Fibroblast of lung (primary cell): Measurements from ENCODE around the gene CLIP1. TPM values are rescaled to one million over a fixed set of nuclear protein-coding genes. Genes with fewer than 3 reads are reported as not detected.
A peak's percentile ranks its signal among the peaks of the same experiment; 100 is the strongest.

Experiments
- DNase-seq, 2 donors: peaks; one replicate each; pipeline versions ENCODE4 v3.0.0 to v3.0.0-alpha.2; 2010; ENCODE audit warnings: low read depth in 2 of 2
- H2AFZ ChIP-seq: 2 replicates; pipeline ENCODE4 v1.5.1; 2012; ENCODE audit warnings: low read length, control low read depth, inconsistent platforms
- H3K27ac ChIP-seq: 2 replicates; pipeline ENCODE4 v1.5.1; 2011; ENCODE audit warnings: low read length, control low read depth; ENCODE audit not compliant: insufficient read depth
- H3K27me3 ChIP-seq: 2 replicates; pipeline ENCODE4 v1.5.1; 2011; ENCODE audit warnings: mild to moderate bottlenecking, low read length; ENCODE audit not compliant: control insufficient read depth, insufficient read depth
- H3K36me3 ChIP-seq: 2 replicates; pipeline ENCODE4 v1.5.1; 2011; ENCODE audit warnings: low read length; ENCODE audit not compliant: control insufficient read depth, insufficient read depth
- H3K4me1 ChIP-seq: 2 replicates; pipeline ENCODE4 v1.5.1; 2011; ENCODE audit warnings: low read length; ENCODE audit not compliant: control insufficient read depth, insufficient read depth; ENCODE audit errors: extremely low read depth
- H3K4me2 ChIP-seq: 2 replicates; pipeline ENCODE4 v1.5.1; 2011; ENCODE audit warnings: low read length, control low read depth; ENCODE audit not compliant: insufficient read depth; ENCODE audit errors: extremely low read depth
- H3K4me3 ChIP-seq, 4 experiments: fragments of 200-600 bp in 1 of 4; sonication (generic) in 1 of 4; replicated peaks in 1 of 4; 2 replicates each; pipeline ENCODE4 v1.5.1; 2011 to 2016; ENCODE audit warnings: low read length in 4 of 4, low read depth in 3 of 4, mild to moderate bottlenecking in 3 of 4, control low read depth in 2 of 4, inconsistent platforms in 1 of 4, mixed read lengths in 1 of 4; ENCODE audit not compliant: insufficient read depth in 1 of 4; ENCODE audit errors: control extremely low read depth in 1 of 4
- H3K79me2 ChIP-seq: 2 replicates; pipeline ENCODE4 v1.5.1; 2012; ENCODE audit warnings: mild to moderate bottlenecking, low read length, inconsistent platforms; ENCODE audit not compliant: control insufficient read depth, insufficient read depth
- H3K9ac ChIP-seq: 2 replicates; pipeline ENCODE4 v1.5.1; 2011; ENCODE audit warnings: mild to moderate bottlenecking, low read length, control low read depth; ENCODE audit not compliant: insufficient read depth
- H3K9me3 ChIP-seq: 2 replicates; pipeline ENCODE4 v1.5.1; 2012; ENCODE audit warnings: low read depth, low read length; ENCODE audit not compliant: control insufficient read depth, insufficient read depth
- H4K20me1 ChIP-seq: 2 replicates; pipeline ENCODE4 v1.5.1; 2011; ENCODE audit warnings: low read length; ENCODE audit not compliant: control insufficient read depth, insufficient read depth; ENCODE audit errors: extremely low read depth
- EZH2 ChIP-seq: IDR thresholded peaks from 2 replicates; pipeline ENCODE4 v1.5.1; 2012; ENCODE audit warnings: low read length, control low read depth, mild to moderate bottlenecking; ENCODE audit errors: missing control alignments
- polyA plus RNA-seq, 2 donors: library from polyadenylated mRNA; depleted of rRNA in 1 of 2; stranded (reverse) in 1 of 2; unstranded in 1 of 2; fragments of >200 nt; gene quantifications; 2 replicates each; pipeline ENCODE4 v1.2.1, GENCODE V29; 2011 to 2012; ENCODE audit warnings: missing spikeins in 1 of 2
- total RNA-seq: library from RNA; depleted of rRNA; stranded (reverse); fragments of >200 nt; gene quantifications from 2 replicates; pipeline ENCODE4 v1.2.1, GENCODE V29; 2014
- TF ChIP-seq, protein P1 (sequence below), 2 donors: IDR thresholded peaks in 1 of 2; conservative IDR thresholded peaks in 1 of 2; 1 replicate in 1 of 2; 2 replicates in 1 of 2; pipeline ENCODE4 v1.5.1; 2011 to 2012; ENCODE audit warnings: low read length in 2 of 2, control low read depth in 1 of 2, inconsistent platforms in 1 of 2, low read depth in 1 of 2, mild to moderate bottlenecking in 1 of 2

The CLIP1 gene
- total and polyA plus RNA-seq, 2 donors (not counting 1 experiment from before 2014, with no cell fraction given) = 75.5 to 147 TPM

DNA sequence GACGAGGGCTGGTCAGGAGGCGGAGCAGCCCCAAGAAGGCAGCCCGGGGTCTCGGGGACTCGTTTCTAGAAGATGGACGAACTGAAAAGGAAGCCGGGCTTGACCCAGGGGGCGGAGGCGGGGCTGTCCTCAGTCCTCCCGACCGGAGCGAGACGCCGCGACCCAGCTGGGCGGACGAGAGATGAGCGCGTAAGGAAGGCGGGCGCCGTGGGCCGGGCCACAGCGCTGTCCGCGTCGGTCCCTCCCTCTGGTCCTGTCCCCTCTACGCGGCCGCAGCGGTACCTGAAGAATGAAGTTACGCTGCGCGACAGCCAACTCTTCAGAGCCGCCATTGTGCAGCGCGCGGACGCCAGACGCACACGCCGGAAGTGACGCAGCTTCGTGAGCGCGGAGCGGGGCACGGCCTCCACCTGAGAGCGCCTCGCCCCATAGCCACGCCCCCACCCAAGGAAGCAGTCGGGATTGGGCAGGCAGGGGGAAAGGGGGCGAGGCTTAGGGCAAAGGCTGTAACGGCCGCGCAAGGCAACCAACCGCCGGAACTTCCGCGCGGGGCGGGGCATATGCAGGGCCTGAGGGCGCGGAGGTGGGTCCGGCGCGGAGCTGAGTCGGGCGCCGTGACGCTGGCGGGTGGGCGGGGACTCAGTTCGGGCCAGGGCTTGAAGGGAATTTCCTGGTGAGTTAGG lies 196.6 kb downstream of the CLIP1 start, which contains the start of gene DIABLO:
Gene DIABLO, minus strand, starts transcription at position 370 of the 683 bp plus-strand sequence. Its CDS starts 38 bp downstream, at position 332.
- H2AFZ ChIP-seq = peak within 1 kb of the TSS; percentile 90
- H3K4me1 ChIP-seq = peaks cover 15% of the 10 kb centered on the region
- peak within 1 kb of the TSS; percentile 96 for H3K27ac ChIP-seq
- no peaks in the 10 kb centered on the region for H4K20me1 ChIP-seq
- H3K27me3 ChIP-seq = no peaks in the 10 kb centered on the region
- DNase-seq = peak; percentile 99
- peaks cover 8% of the 10 kb centered on the region for H3K36me3 ChIP-seq
- H3K4me3 ChIP-seq = peak within 1 kb of the TSS; percentile 75 to 84 (median 82)
- TF ChIP-seq EZH2 = no peak
- TF ChIP-seq, protein P1, sequence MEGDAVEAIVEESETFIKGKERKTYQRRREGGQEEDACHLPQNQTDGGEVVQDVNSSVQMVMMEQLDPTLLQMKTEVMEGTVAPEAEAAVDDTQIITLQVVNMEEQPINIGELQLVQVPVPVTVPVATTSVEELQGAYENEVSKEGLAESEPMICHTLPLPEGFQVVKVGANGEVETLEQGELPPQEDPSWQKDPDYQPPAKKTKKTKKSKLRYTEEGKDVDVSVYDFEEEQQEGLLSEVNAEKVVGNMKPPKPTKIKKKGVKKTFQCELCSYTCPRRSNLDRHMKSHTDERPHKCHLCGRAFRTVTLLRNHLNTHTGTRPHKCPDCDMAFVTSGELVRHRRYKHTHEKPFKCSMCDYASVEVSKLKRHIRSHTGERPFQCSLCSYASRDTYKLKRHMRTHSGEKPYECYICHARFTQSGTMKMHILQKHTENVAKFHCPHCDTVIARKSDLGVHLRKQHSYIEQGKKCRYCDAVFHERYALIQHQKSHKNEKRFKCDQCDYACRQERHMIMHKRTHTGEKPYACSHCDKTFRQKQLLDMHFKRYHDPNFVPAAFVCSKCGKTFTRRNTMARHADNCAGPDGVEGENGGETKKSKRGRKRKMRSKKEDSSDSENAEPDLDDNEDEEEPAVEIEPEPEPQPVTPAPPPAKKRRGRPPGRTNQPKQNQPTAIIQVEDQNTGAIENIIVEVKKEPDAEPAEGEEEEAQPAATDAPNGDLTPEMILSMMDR (conservative IDR thresholded peaks at IDR 0.05 in 1 of 2, IDR thresholded peaks at IDR 0.05 in 1 of 2; ENCODE audit: low read depth in 1 of 2, low read length in 2 of 2) = no peak
- H3K79me2 ChIP-seq = peaks cover 35% of the 10 kb centered on the region
- H3K4me2 ChIP-seq = peak within 1 kb of the TSS; percentile 76
- peak within 1 kb of the TSS; percentile 95 for H3K9ac ChIP-seq
- no peaks in the 10 kb centered on the region for H3K9me3 ChIP-seq

Other genes with a start within 250 kb of the CLIP1 start
- gene IL31, start 248.4 kb downstream of the CLIP1 start, total RNA-seq = not detected in 2 replicates
- gene IL31, start 248.4 kb downstream of the CLIP1 start, polyA plus RNA-seq = not detected in 2 replicates
- 1.8 and 3.6 TPM in 2 replicates for gene LRRC43, start 239.5 kb downstream of the CLIP1 start, total RNA-seq
- gene LRRC43, start 239.5 kb downstream of the CLIP1 start, polyA plus RNA-seq = 0.61 and 0.71 TPM in 2 replicates
- under 0.01 and 0.33 TPM in 2 replicates for gene B3GNT4, start 219.0 kb downstream of the CLIP1 start, total RNA-seq
- 0.12 and 0.14 TPM in 2 replicates for gene B3GNT4, start 219.0 kb downstream of the CLIP1 start, polyA plus RNA-seq
- 60.6 and 70.6 TPM in 2 replicates for gene DIABLO, start 196.6 kb downstream of the CLIP1 start, total RNA-seq
- 59.6 and 73.5 TPM in 2 replicates for gene DIABLO, start 196.6 kb downstream of the CLIP1 start, polyA plus RNA-seq
- 18.2 and 22.3 TPM in 2 replicates for gene VPS33A, start 156.2 kb downstream of the CLIP1 start, total RNA-seq
- 15.4 and 17.2 TPM in 2 replicates for gene VPS33A, start 156.2 kb downstream of the CLIP1 start, polyA plus RNA-seq
- gene ZCCHC8, start 78.3 kb upstream of the CLIP1 start, total RNA-seq = 20.5 and 23.8 TPM in 2 replicates
- 10.9 and 11.6 TPM in 2 replicates for gene ZCCHC8, start 78.3 kb upstream of the CLIP1 start, polyA plus RNA-seq
- 37.5 and 49.0 TPM in 2 replicates for gene RSRC2, start 104.3 kb upstream of the CLIP1 start, total RNA-seq
- 41.8 and 56.6 TPM in 2 replicates for gene RSRC2, start 104.3 kb upstream of the CLIP1 start, polyA plus RNA-seq
- 8.0 and 14.4 TPM in 2 replicates for gene KNTC1, start 104.6 kb upstream of the CLIP1 start, total RNA-seq
- 11.0 and 21.0 TPM in 2 replicates for gene KNTC1, start 104.6 kb upstream of the CLIP1 start, polyA plus RNA-seq